Measurements from ENCODE around the gene ZNF787. TPM values are rescaled to one million over a fixed set of nuclear protein-coding genes. Genes with fewer than 3 reads are reported as not detected.

ZNF787 gene
- total RNA-seq, 1 experiment from 2014 or later, result 68.6 TPM

DNA sequence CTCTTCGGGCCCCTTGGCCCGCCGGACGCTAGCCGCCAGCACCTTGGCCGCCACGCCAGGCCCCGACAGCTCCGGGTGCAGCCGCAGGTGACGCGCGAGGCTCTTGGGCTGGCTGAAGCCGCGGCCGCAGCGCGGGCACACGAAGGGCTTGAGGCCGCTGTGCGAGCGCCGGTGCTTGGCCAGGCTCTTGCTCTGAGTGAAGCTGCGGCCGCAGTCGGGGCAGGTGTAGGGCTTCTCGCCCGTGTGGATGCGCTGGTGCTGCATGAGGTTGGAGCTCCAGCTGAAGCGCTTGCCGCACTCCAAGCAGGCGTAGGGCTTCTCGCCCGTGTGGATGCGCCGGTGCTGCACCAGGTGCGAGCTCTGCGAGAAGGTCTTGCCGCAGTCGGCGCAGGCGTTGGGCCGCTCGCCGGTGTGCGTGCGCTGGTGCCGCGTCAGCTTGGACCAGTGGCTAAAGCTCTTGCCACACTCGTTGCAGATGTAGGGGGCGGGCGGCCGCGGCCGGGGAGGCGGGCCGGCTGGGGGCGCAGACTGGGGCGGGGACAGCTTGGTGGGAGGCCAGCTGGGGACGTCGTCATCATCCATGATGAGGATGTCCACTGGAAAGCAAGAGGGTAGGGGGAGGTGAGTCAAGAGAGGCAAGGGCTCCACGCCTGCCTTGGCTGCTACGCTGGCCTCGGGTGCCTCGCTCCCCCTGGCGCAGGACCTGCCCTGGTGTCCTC is 32.4 kb downstream of the ZNF787 start:
- no peak overlapping the region for H3K4me3 Mint-ChIP-seq (ENCODE audit: unreplicated experiment)
- BruUV-seq (replicated peaks), result no TSS peak
- H3K4me1 Mint-ChIP-seq (ENCODE audit: insufficient read depth, unreplicated experiment), result peaks cover 25% of the 10 kb centered on the region
- peaks cover 9% of the 10 kb centered on the region for H3K9me3 Mint-ChIP-seq (ENCODE audit: unreplicated experiment)
- H3K27ac Mint-ChIP-seq (ENCODE audit: low read depth, unreplicated experiment), result no peak overlapping the region
- CTCF ChIA-PET, result interaction anchor here (1.2 to 1.3 kb wide), 2 partner anchors 12 to 17 kb away, joined by 4 to 6 read pairs; no protein-coding TSS in a partner anchor
- DNase-seq (ENCODE audit: unreplicated experiment), result no peak
- intact Hi-C loops (cut with micrococcal nuclease), result no loop called here
- POLR2A ChIA-PET, result no interaction called here
- peaks cover 48% of the 10 kb centered on the region for H3K36me3 Mint-ChIP-seq (ENCODE audit: insufficient read depth, unreplicated experiment)
- no peaks in the 10 kb centered on the region for H3K27me3 Mint-ChIP-seq (ENCODE audit: insufficient read depth, unreplicated experiment)
- TF ChIP-seq, protein P1, sequence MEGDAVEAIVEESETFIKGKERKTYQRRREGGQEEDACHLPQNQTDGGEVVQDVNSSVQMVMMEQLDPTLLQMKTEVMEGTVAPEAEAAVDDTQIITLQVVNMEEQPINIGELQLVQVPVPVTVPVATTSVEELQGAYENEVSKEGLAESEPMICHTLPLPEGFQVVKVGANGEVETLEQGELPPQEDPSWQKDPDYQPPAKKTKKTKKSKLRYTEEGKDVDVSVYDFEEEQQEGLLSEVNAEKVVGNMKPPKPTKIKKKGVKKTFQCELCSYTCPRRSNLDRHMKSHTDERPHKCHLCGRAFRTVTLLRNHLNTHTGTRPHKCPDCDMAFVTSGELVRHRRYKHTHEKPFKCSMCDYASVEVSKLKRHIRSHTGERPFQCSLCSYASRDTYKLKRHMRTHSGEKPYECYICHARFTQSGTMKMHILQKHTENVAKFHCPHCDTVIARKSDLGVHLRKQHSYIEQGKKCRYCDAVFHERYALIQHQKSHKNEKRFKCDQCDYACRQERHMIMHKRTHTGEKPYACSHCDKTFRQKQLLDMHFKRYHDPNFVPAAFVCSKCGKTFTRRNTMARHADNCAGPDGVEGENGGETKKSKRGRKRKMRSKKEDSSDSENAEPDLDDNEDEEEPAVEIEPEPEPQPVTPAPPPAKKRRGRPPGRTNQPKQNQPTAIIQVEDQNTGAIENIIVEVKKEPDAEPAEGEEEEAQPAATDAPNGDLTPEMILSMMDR (IDR thresholded peaks at IDR 0.05; ENCODE audit: unreplicated experiment), result no peak

DNA sequence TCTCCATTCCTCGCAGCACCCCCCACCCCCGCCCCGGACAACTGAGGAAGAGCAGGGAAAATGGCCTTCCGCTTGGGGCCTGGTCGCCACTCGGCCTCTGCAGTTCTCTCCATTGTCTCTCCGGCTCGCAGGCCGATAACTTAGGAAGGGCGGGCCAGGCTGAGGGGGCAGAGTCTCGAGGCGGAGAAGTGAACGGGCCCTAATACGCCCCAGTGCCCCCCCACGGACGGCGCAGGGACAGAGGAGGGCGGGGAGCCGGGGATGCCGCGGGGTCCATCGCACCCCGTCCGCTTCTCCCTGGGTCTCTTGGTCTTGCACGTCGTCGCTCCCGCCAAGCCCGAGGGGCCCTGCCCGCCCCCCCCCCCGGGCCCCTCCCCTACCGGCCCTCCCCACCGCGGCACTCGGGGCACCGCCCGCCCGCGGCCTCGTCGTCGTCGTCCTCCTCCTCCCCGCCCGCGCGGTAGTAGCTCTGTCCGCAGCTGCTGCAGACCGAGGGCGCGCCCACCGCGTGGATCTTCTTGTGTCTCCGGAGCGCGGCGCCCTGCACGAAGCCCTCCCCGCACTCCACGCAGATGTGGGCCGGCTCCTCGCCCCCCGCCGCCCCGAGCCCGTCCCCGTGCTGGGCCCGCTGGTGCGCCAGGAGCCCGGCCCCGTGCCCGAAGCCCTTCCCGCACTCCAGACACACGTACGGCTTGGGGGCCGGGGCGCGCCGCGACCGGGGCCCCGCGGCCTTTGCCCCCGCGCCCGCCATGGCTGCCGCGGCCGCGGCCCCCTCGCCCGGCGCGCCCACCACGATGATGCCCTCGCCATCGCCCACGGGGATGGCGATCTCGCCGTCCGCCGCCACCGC is 33.2 kb downstream of the ZNF787 start:
- no TSS peak for BruUV-seq (replicated peaks)
- H3K36me3 Mint-ChIP-seq (ENCODE audit: insufficient read depth, unreplicated experiment), result peaks cover 42% of the 10 kb centered on the region
- intact Hi-C loops (cut with micrococcal nuclease), result no loop called here
- ChIA-PET POLR2A (no interaction called here), CTCF (interaction anchor here (1.2 kb wide), 1 partner anchor 11 kb away, joined by 6 read pairs; no protein-coding TSS in a partner anchor)
- no peaks in the 10 kb centered on the region for H3K27me3 Mint-ChIP-seq (ENCODE audit: insufficient read depth, unreplicated experiment)
- H3K4me3 Mint-ChIP-seq (ENCODE audit: unreplicated experiment), result no peak overlapping the region
- DNase-seq (ENCODE audit: unreplicated experiment), result no peak
- H3K27ac Mint-ChIP-seq (ENCODE audit: low read depth, unreplicated experiment), result no peak overlapping the region
- H3K9me3 Mint-ChIP-seq (ENCODE audit: unreplicated experiment), result peaks cover 4% of the 10 kb centered on the region
- H3K4me1 Mint-ChIP-seq (ENCODE audit: insufficient read depth, unreplicated experiment), result peaks cover 21% of the 10 kb centered on the region
- TF ChIP-seq, protein P1 (IDR thresholded peaks at IDR 0.05; ENCODE audit: unreplicated experiment), result no peak

DNA sequence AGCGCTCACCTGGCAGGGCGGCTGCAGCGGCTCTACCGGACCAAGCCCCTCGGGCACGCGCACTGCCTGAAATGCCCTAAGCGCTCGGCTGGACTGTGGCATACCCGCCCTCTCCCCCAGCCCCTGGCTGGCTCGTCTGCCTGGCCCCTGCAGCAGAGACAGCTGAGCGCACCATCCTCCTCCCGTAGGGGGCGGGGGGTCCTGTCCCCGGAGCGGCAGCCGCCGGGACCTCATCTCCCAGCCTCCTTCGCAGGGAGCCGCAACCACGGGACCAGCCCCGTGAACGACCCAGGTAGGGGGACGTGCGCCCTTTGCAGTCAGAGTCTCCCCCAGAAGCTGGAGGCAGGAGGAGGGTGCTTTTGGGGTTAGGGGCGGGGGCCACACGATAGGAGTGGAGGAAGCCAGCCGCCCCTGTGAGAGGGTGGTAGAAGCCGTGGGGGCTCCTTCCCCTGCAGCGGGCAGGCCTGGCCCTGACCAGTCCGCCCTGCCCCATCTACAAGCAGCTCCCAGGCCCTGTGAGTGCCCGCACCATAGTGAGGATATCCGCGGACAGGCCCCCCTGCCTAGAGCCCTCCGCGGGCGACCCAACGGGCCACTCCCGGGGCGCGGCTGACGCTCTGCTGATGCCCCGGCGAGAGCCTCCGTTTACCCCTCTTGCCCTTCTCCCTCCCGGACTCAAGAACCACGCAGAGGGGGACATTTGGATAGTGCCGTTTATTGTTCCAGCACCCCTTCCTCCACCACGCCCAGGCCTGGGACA is 34.2 kb downstream of the ZNF787 start:
- CTCF ChIA-PET, result interaction anchor here (0.5 to 2.7 kb wide), 3 partner anchors 10 to 223 kb away, joined by 4 to 25 read pairs (median 6); no protein-coding TSS in a partner anchor
- H3K4me3 Mint-ChIP-seq (ENCODE audit: unreplicated experiment), result no peak overlapping the region

More for the DNA sequence above, 34.2 kb downstream of the ZNF787 start:
- H3K27me3 Mint-ChIP-seq (ENCODE audit: insufficient read depth, unreplicated experiment), result no peaks in the 10 kb centered on the region
- peaks cover 16% of the 10 kb centered on the region for H3K4me1 Mint-ChIP-seq (ENCODE audit: insufficient read depth, unreplicated experiment)
- TF ChIP-seq, protein P1 (IDR thresholded peaks at IDR 0.05; ENCODE audit: unreplicated experiment), result no peak
- BruUV-seq (replicated peaks), result no TSS peak
- H3K36me3 Mint-ChIP-seq (ENCODE audit: insufficient read depth, unreplicated experiment), result peaks cover 33% of the 10 kb centered on the region
- POLR2A ChIA-PET, result no interaction called here
- no peak for DNase-seq (ENCODE audit: unreplicated experiment)
- H3K27ac Mint-ChIP-seq (ENCODE audit: low read depth, unreplicated experiment), result no peak overlapping the region
- intact Hi-C loops (cut with micrococcal nuclease), result no loop called here
- no peaks in the 10 kb centered on the region for H3K9me3 Mint-ChIP-seq (ENCODE audit: unreplicated experiment)

All from MCF 10A (cell line).